Activated T-helper 17 cell treated with anti-CD3 and anti-CD28 coated beads, Interleukin-2, amount 50 U/mL, for 72 hours (primary cell): ENCODE measurements around the gene CR1. TPM values are rescaled to one million over a fixed set of nuclear protein-coding genes. Genes with fewer than 3 reads are reported as not detected.
"Not testable (repeated sequence)": the region's sequence is repeated elsewhere in the genome, so short reads cannot be mapped to it uniquely, and the experiment has no call there.

Experiments
- ATAC-seq: fragments of 150-1000 bp; cut with Tn5 transposase; replicated peaks from 2 replicates; pipeline ENCODE4 v1.10.0; 2021; ENCODE audit warnings: mild to moderate bottlenecking, moderate library complexity
- H3K27ac Mint-ChIP-seq: one replicate; pipeline ENCODE4 v1.8.0; 2022; ENCODE audit warnings: mixed read lengths
- H3K27me3 Mint-ChIP-seq: one replicate; pipeline ENCODE4 v1.8.0; 2022; ENCODE audit warnings: mixed read lengths
- H3K36me3 Mint-ChIP-seq: one replicate; pipeline ENCODE4 v1.8.0; 2022; ENCODE audit warnings: low read depth, mild to moderate bottlenecking, mixed read lengths
- H3K4me1 Mint-ChIP-seq: one replicate; pipeline ENCODE4 v1.8.0; 2022; ENCODE audit warnings: mixed read lengths
- H3K4me3 Mint-ChIP-seq: one replicate; pipeline ENCODE4 v1.8.0; 2022; ENCODE audit warnings: mild to moderate bottlenecking, mixed read lengths
- H3K9me3 Mint-ChIP-seq: one replicate; pipeline ENCODE4 v1.8.0; 2022; ENCODE audit warnings: mixed read lengths
- total RNA-seq, 2 donors: library from RNA; stranded (reverse); gene quantifications; one replicate each; pipeline ENCODE4 v1.2.3, GENCODE V29; 2022

The CR1 gene
- total RNA-seq, 2 donors from 2014 or later = 0.17 to 0.19 TPM

DNA sequence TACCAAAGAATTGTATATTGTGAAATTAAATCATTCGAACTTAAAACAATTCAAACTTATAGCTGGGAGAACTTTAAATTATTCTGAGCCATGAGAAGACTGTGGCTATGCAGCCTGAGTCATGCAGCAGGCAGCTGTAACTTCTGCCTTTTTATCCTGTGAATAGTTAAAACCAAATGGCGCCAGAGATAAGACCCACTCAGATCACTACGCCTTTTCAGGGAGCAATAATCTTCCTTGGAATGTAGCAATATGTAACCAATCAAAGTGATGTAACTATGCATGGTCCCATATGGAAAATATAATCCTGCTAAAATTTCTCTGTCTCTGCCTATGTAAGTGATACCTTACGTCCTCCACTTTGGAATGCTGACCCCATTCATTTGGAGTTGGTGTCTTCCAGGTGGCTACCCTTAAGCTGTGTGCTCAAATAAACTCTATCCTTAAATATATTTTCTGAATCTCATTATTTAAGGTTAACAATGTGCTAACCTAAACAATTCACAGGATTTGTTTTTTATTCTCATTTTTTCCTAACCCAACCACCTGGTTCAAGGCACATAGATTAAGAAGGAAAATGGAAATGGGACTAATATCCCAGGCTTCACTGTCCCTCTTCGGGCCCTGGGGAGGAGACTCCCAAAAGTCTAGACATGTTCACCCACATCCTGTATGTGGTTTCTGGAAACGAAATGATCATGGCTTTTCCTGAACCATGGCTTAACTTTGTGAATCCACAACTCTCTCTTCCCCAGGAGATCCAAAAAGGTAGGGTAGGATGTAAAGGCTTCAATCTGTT lies 184.8 kb downstream of the CR1 start:
- H3K4me1 Mint-ChIP-seq, ATAC-seq, H3K9me3 Mint-ChIP-seq, H3K27ac Mint-ChIP-seq, H3K4me3 Mint-ChIP-seq, H3K36me3 Mint-ChIP-seq: not testable (repeated sequence)
- H3K27me3 Mint-ChIP-seq = peaks cover 15% of the 10 kb centered on the region

DNA sequence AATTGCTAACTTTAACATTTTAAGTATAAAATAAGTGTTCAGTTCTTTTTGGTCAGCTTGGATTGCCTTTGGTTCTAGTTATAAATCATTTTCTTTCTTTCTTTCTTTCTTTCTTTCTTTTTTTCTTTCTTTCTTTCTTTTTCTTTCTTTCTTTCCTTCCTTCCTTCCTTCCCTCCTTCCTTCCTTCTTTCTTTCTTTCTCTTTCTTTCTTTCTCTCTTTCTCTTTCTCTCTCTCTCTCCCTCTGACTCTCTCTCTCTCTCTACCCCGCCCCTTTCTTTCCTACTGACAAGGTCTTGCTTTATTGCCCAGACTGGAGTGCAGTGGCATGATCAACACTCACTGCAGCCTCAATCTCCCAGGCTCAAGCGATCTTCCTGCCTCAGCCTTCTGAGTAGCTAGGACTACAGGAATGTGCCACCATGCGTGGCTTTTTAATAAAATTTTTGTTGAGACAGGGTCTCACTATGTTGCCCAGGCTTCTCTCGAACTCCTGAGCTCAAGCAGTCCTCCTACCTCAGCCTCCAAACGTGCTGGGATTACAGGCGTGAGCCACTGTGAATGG lies 187.0 kb downstream of the CR1 start:
- H3K4me1 Mint-ChIP-seq, H3K9me3 Mint-ChIP-seq, H3K27me3 Mint-ChIP-seq, ATAC-seq, H3K4me3 Mint-ChIP-seq, H3K27ac Mint-ChIP-seq, H3K36me3 Mint-ChIP-seq: not testable (repeated sequence)

- H3K9me3 Mint-ChIP-seq, H3K36me3 Mint-ChIP-seq, H3K4me3 Mint-ChIP-seq, H3K4me1 Mint-ChIP-seq, H3K27ac Mint-ChIP-seq, ATAC-seq: not testable (repeated sequence)
- H3K27me3 Mint-ChIP-seq = peaks cover 18% of the 10 kb centered on the region
These were observed 194.6 kb downstream of the CR1 start for GRCh38 chr1:207690551-207690950.

DNA sequence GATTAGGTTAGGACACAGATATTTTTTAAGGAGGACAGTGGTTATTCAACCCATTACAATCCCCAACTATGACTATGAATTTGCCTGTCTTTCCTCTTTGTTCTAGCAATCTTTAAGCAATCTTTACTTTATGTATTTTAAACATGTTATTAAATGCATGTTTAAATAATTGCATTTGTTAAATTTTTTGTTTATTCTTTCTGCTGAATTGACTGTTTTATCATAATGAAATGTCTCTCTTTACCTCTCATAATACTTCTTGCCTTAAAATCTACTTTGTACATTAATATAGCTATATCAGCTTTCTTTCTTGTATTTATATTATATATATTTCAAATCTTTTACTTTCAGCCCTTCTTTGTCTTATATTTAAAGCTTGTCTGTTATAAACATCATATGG lies 195.1 kb downstream of the CR1 start:
- Mint-ChIP-seq H3K4me1 (no peaks in the 10 kb centered on the region), H3K36me3 (no peaks in the 10 kb centered on the region), H3K9me3 (no peaks in the 10 kb centered on the region), H3K4me3 (no peak overlapping the region), H3K27ac (no peak overlapping the region), H3K27me3 (peaks cover 22% of the 10 kb centered on the region)
- no peak for ATAC-seq

Other genes starting within 250 kb of the CR1 start
- 10 to 100 TPM; 29.0 to 61.8 TPM for gene CD55, start 174.5 kb upstream of the CR1 start, total RNA-seq
- gene CR2, start 41.8 kb upstream of the CR1 start, total RNA-seq = under 1 TPM in 1 of 2 donors, not detected in 1; 0.42 TPM
- under 1 TPM in 1 of 2 donors, not detected in 1; 0.32 TPM for gene CR1L, start 149.0 kb downstream of the CR1 start, total RNA-seq